H9 (cell line): ENCODE results near the gene EFHD1. TPM values are rescaled to one million over a fixed set of nuclear protein-coding genes. Genes with fewer than 3 reads are reported as not detected.

Experiments used
- DNase-seq: peaks from one replicate; pipeline ENCODE4 v3.0.0-alpha.2; 2017
- H2AFZ ChIP-seq: one replicate; pipeline ENCODE4 v1.6.1; 2013; ENCODE audit warnings: mild to moderate bottlenecking, low read length, control low read depth, moderate library complexity
- H2AK5ac ChIP-seq: 2 replicates; pipeline ENCODE4 v1.6.1; 2013; ENCODE audit warnings: low read length, control low read depth, mixed read lengths; ENCODE audit not compliant: insufficient read length
- H2BK120ac ChIP-seq: one replicate; pipeline ENCODE4 v1.6.1; 2013; ENCODE audit warnings: low read depth, mild to moderate bottlenecking, low read length, control low read depth, inconsistent platforms; ENCODE audit not compliant: poor library complexity, severe bottlenecking
- H2BK12ac ChIP-seq: 2 replicates; pipeline ENCODE4 v1.6.1; 2013; ENCODE audit warnings: low read length, control low read depth, mixed read lengths, low read depth; ENCODE audit not compliant: insufficient read length
- H2BK15ac ChIP-seq: 2 replicates; pipeline ENCODE4 v1.6.1; 2013; ENCODE audit warnings: low read depth, low read length, control low read depth
- H2BK20ac ChIP-seq: one replicate; pipeline ENCODE4 v1.6.1; 2013; ENCODE audit warnings: low read depth, mild to moderate bottlenecking, low read length, control low read depth, inconsistent platforms; ENCODE audit not compliant: poor library complexity, severe bottlenecking
- H2BK5ac ChIP-seq: 2 replicates; pipeline ENCODE4 v1.6.1; 2013; ENCODE audit warnings: low read length, control low read depth, mixed read lengths; ENCODE audit not compliant: insufficient read length
- H3K14ac ChIP-seq: 2 replicates; pipeline ENCODE4 v1.6.1; 2013; ENCODE audit warnings: low read length, control low read depth; ENCODE audit not compliant: insufficient read depth
- H3K18ac ChIP-seq: 2 replicates; pipeline ENCODE4 v1.6.1; 2013; ENCODE audit warnings: low read depth, mild to moderate bottlenecking, mixed read lengths, low read length, control low read depth; ENCODE audit not compliant: insufficient read length
- H3K23ac ChIP-seq: 2 replicates; pipeline ENCODE4 v1.6.1; 2013; ENCODE audit warnings: low read length, control low read depth, mixed read lengths, low read depth; ENCODE audit not compliant: insufficient read length
- H3K23me2 ChIP-seq: 2 replicates; pipeline ENCODE4 v1.6.1; 2013; ENCODE audit warnings: low read depth, mild to moderate bottlenecking, mixed read lengths, low read length, control low read depth; ENCODE audit not compliant: insufficient read length, poor library complexity, severe bottlenecking
- H3K27ac ChIP-seq: 2 replicates; pipeline ENCODE4 v1.5.1; 2013; ENCODE audit warnings: low read length, control low read depth, mixed read lengths, low read depth; ENCODE audit not compliant: insufficient read length
- H3K27me3 ChIP-seq: 2 replicates; pipeline ENCODE4 v1.6.1; 2013; ENCODE audit warnings: low read length, control low read depth, inconsistent platforms; ENCODE audit not compliant: insufficient read depth
- H3K4ac ChIP-seq: 2 replicates; pipeline ENCODE4 v1.6.1; 2013; ENCODE audit warnings: low read depth, mild to moderate bottlenecking, control low read depth, inconsistent platforms, low read length, moderate library complexity
- H3K4me1 ChIP-seq: 2 replicates; pipeline ENCODE4 v1.6.1; 2013; ENCODE audit warnings: low read length, control low read depth, inconsistent platforms; ENCODE audit not compliant: insufficient read depth
- H3K4me2 ChIP-seq: 2 replicates; pipeline ENCODE4 v1.6.1; 2013; ENCODE audit warnings: low read length, control low read depth, mixed read lengths; ENCODE audit not compliant: insufficient read length, insufficient read depth
- H3K56ac ChIP-seq: 2 replicates; pipeline ENCODE4 v1.6.1; 2013; ENCODE audit warnings: low read depth, mild to moderate bottlenecking, mixed read lengths, low read length, control low read depth; ENCODE audit not compliant: insufficient read length
- H3K79me1 ChIP-seq: 2 replicates; pipeline ENCODE4 v1.6.1; 2013; ENCODE audit warnings: low read depth, mild to moderate bottlenecking, moderate library complexity, low read length, control low read depth, inconsistent platforms; ENCODE audit not compliant: insufficient read depth, poor library complexity, severe bottlenecking
- H3K79me2 ChIP-seq: 2 replicates; pipeline ENCODE4 v1.6.1; 2013; ENCODE audit warnings: low read length, control low read depth, inconsistent platforms; ENCODE audit not compliant: insufficient read depth
- H3K9ac ChIP-seq: 2 replicates; pipeline ENCODE4 v1.6.1; 2013; ENCODE audit warnings: low read length, control low read depth, mixed read lengths; ENCODE audit not compliant: insufficient read length; ENCODE audit errors: extremely low read depth
- H3K9me3 ChIP-seq: one replicate; pipeline ENCODE4 v1.6.1; 2013; ENCODE audit warnings: low read depth, low read length, inconsistent platforms; ENCODE audit not compliant: control insufficient read depth
- H3T11ph ChIP-seq: one replicate; pipeline ENCODE4 v1.6.1; 2013; ENCODE audit warnings: mild to moderate bottlenecking, low read length, control low read depth, inconsistent platforms
- H4K20me1 ChIP-seq: one replicate; pipeline ENCODE4 v1.6.1; 2013; ENCODE audit not compliant: control insufficient read depth, insufficient read length, insufficient read depth
- H4K5ac ChIP-seq: 2 replicates; pipeline ENCODE4 v1.6.1; 2013; ENCODE audit warnings: low read depth, mild to moderate bottlenecking, mixed read lengths, low read length, control low read depth; ENCODE audit not compliant: insufficient read length
- H4K8ac ChIP-seq: replicated peaks from 2 replicates; pipeline ENCODE4 v1.6.1; 2013; ENCODE audit warnings: low read length, control low read depth, mixed read lengths, low read depth; ENCODE audit not compliant: insufficient read length
- H4K91ac ChIP-seq: 2 replicates; pipeline ENCODE4 v1.6.1; 2013; ENCODE audit warnings: low read depth, mild to moderate bottlenecking, moderate library complexity, mixed read lengths, low read length, control low read depth; ENCODE audit not compliant: insufficient read length
- H3K27ac Mint-ChIP-seq, 3 experiments: 2 replicates in 2 of 3; 3 replicates in 1 of 3; pipeline ENCODE4 v1.8.0; 2020 to 2021; ENCODE audit warnings: mixed read lengths in 3 of 3, mild to moderate bottlenecking in 1 of 3, moderate library complexity in 1 of 3
- H3K27me3 Mint-ChIP-seq: 2 replicates; pipeline ENCODE4 v1.8.0; 2021; ENCODE audit warnings: low read depth, mild to moderate bottlenecking, moderate library complexity, mixed read lengths
- H3K36me3 Mint-ChIP-seq, 3 experiments: 2 replicates in 2 of 3; 3 replicates in 1 of 3; pipeline ENCODE4 v1.8.0; 2020 to 2021; ENCODE audit warnings: low read depth in 3 of 3, mixed read lengths in 3 of 3; ENCODE audit not compliant: insufficient read depth in 1 of 3
- H3K4me1 Mint-ChIP-seq, 2 experiments: 2 replicates each; pipeline ENCODE4 v1.8.0; 2020; ENCODE audit warnings: mixed read lengths in 2 of 2
- H3K4me3 Mint-ChIP-seq, 2 experiments: 2 replicates in 1 of 2; 3 replicates in 1 of 2; pipeline ENCODE4 v1.8.0; 2020 to 2021; ENCODE audit warnings: mild to moderate bottlenecking in 2 of 2, mixed read lengths in 2 of 2, moderate library complexity in 1 of 2
- H3K9me3 Mint-ChIP-seq, 2 experiments: 2 replicates in 1 of 2; 3 replicates in 1 of 2; pipeline ENCODE4 v1.8.0; 2020; ENCODE audit warnings: mild to moderate bottlenecking in 2 of 2, mixed read lengths in 2 of 2, moderate library complexity in 1 of 2
- WGBS: extraction: QIAGEN DNeasy Blood & Tissue Kit; methylation state at CpG from one replicate; pipeline ENCODE4 v1.1.7; 2013; ENCODE audit warnings: missing lambda C conversion rate, low lambda C conversion rate, mixed read lengths; ENCODE audit not compliant: insufficient read length; ENCODE audit errors: extremely low coverage; 5-methylcytosine and 5-hydroxymethylcytosine counted together
- total RNA-seq: library from RNA; stranded (reverse); gene quantifications from 2 replicates; pipeline ENCODE4 v1.2.1, GENCODE V29; 2021
- TF ChIP-seq, protein P1 (sequence below): fragments of 200-600 bp; sonication (generic); conservative IDR thresholded peaks from 3 replicates; pipeline ENCODE4 v1.8.0; 2021; ENCODE audit warnings: antibody characterized with exemption, mild to moderate bottlenecking

The EFHD1 gene
- total RNA-seq, 1 experiment from 2014 or later, result 2.8 TPM

- Histone ChIP-seq H4K5ac (no peak overlapping the region), H3K14ac (no peak overlapping the region), H3K23ac (no peak overlapping the region), H3K27ac (no peak overlapping the region), H3K18ac (no peak overlapping the region), H3K4me1 (no peaks in the 10 kb centered on the region), H4K8ac (no peak overlapping the region), H2AFZ (no peak overlapping the region), H3K4me2 (no peak overlapping the region), H3K9me3 (no peaks in the 10 kb centered on the region), H3K9ac (no peak overlapping the region), H3T11ph (no peak overlapping the region), H4K20me1 (no peaks in the 10 kb centered on the region), H2BK5ac (no peak overlapping the region), H2BK20ac (no peak overlapping the region), H4K91ac (no peak overlapping the region), H2BK15ac (no peak overlapping the region), H3K56ac (no peak overlapping the region), H2BK120ac (no peak overlapping the region), H3K27me3 (no peaks in the 10 kb centered on the region), H3K23me2 (no peaks in the 10 kb centered on the region), H2AK5ac (no peak overlapping the region), H3K4ac (no peak overlapping the region), H3K79me1 (no peaks in the 10 kb centered on the region), H2BK12ac (no peak overlapping the region), H3K79me2 (no peaks in the 10 kb centered on the region)
- H3K9me3 Mint-ChIP-seq, result no peaks in the 10 kb centered on the region
- TF ChIP-seq, protein P1, sequence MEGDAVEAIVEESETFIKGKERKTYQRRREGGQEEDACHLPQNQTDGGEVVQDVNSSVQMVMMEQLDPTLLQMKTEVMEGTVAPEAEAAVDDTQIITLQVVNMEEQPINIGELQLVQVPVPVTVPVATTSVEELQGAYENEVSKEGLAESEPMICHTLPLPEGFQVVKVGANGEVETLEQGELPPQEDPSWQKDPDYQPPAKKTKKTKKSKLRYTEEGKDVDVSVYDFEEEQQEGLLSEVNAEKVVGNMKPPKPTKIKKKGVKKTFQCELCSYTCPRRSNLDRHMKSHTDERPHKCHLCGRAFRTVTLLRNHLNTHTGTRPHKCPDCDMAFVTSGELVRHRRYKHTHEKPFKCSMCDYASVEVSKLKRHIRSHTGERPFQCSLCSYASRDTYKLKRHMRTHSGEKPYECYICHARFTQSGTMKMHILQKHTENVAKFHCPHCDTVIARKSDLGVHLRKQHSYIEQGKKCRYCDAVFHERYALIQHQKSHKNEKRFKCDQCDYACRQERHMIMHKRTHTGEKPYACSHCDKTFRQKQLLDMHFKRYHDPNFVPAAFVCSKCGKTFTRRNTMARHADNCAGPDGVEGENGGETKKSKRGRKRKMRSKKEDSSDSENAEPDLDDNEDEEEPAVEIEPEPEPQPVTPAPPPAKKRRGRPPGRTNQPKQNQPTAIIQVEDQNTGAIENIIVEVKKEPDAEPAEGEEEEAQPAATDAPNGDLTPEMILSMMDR, result no peak
- H3K27ac Mint-ChIP-seq, result no peak overlapping the region
- WGBS, result no CpG with 5 or more reads among the region's 4 CpGs
- no peaks in the 10 kb centered on the region; the same call in none of the 2 replicates for H3K27me3 Mint-ChIP-seq
- DNase-seq, result no peak
- H3K36me3 Mint-ChIP-seq, result no peaks in the 10 kb centered on the region
- H3K4me3 Mint-ChIP-seq, result no peak overlapping the region
- H3K4me1 Mint-ChIP-seq, result peaks cover 5 to 20% of the 10 kb centered on the region in 2 experiments; a peak in 3 of 4 replicates
These were observed 19.1 kb downstream of the EFHD1 start for GRCh38 chr2:232652505-232652851.
